HepG2 (cell line): Measurements from ENCODE around the gene SAP30. TPM values are rescaled to one million over a fixed set of nuclear protein-coding genes. Genes with fewer than 3 reads are reported as not detected.
A peak's percentile ranks its signal among the peaks of the same experiment; 100 is the strongest.

Experiments
- CBFB ChIP-seq: sonication (generic); formaldehyde crosslinking; IDR thresholded peaks from 2 replicates; pipeline ENCODE4 v1.4.0; 2020; ENCODE audit warnings: missing genetic modification reagents
- CHD4 ChIP-seq: fragments of 200-600 bp; sonication (generic); IDR thresholded peaks from 2 replicates; pipeline ENCODE4 v1.7.0; 2017; ENCODE audit warnings: mild to moderate bottlenecking, low read length, borderline replicate concordance
- HINFP ChIP-seq: sonication (generic); formaldehyde crosslinking; IDR thresholded peaks from 2 replicates; pipeline ENCODE4 v1.4.0; 2020; ENCODE audit warnings: low read depth, mild to moderate bottlenecking, missing genetic modification reagents
- HOXA7 ChIP-seq: sonication (generic); formaldehyde crosslinking; IDR thresholded peaks from 2 replicates; pipeline ENCODE4 v1.8.1; 2022; ENCODE audit warnings: mild to moderate bottlenecking, missing genetic modification reagents, moderate library complexity
- MAFF ChIP-seq: IDR thresholded peaks from 2 replicates; pipeline ENCODE4 v1.6.1; 2011; ENCODE audit warnings: low read depth, low read length, improper control_type of control experiment
- MAFK ChIP-seq, 2 experiments: IDR thresholded peaks in 1 of 2; conservative IDR thresholded peaks in 1 of 2; 2 replicates each; pipeline ENCODE4 v1.6.1; 2011; ENCODE audit warnings: improper control_type of control experiment in 2 of 2, low read length in 2 of 2
- MED8 ChIP-seq: sonication (generic); formaldehyde crosslinking; IDR thresholded peaks from 2 replicates; pipeline ENCODE4 v1.8.1; 2023; ENCODE audit warnings: mild to moderate bottlenecking, missing genetic modification reagents; ENCODE audit not compliant: insufficient replicate concordance
- MEIS1 ChIP-seq: sonication (generic); formaldehyde crosslinking; IDR thresholded peaks from 2 replicates; pipeline ENCODE4 v1.9.0; 2021; ENCODE audit warnings: mild to moderate bottlenecking, missing genetic modification reagents, moderate library complexity, borderline replicate concordance
- MXD4 ChIP-seq: IDR thresholded peaks from 2 replicates; pipeline ENCODE4 v1.6.1; 2016; ENCODE audit warnings: mild to moderate bottlenecking, missing biosample characterization, missing genetic modification reagents
- PRMT3 ChIP-seq: sonication (generic); formaldehyde crosslinking; IDR thresholded peaks from 2 replicates; pipeline ENCODE4 v1.8.1; 2022; ENCODE audit warnings: low read depth, mild to moderate bottlenecking, moderate library complexity, missing genetic modification reagents, borderline replicate concordance
- RFXAP ChIP-seq: sonication (generic); formaldehyde crosslinking; IDR thresholded peaks from 2 replicates; pipeline ENCODE4 v1.4.0; 2020; ENCODE audit warnings: missing genetic modification reagents, borderline replicate concordance
- ZFYVE20 ChIP-seq: sonication (generic); formaldehyde crosslinking; IDR thresholded peaks from 2 replicates; pipeline ENCODE4 v1.8.0; 2023; ENCODE audit warnings: low read depth, mild to moderate bottlenecking, moderate library complexity, missing genetic modification reagents, borderline replicate concordance
- ZNF136 ChIP-seq: sonication (generic); formaldehyde crosslinking; IDR thresholded peaks from 2 replicates; pipeline ENCODE4 v1.8.1; 2022; ENCODE audit warnings: low read depth, mild to moderate bottlenecking, moderate library complexity, missing genetic modification reagents
- ZNF331 ChIP-seq: sonication (generic); formaldehyde crosslinking; IDR thresholded peaks from 2 replicates; pipeline ENCODE4 v1.4.0; 2020; ENCODE audit warnings: missing genetic modification reagents
- ZNF446 ChIP-seq: sonication (generic); formaldehyde crosslinking; IDR thresholded peaks from 2 replicates; pipeline ENCODE4 v1.5.0; 2020; ENCODE audit warnings: mild to moderate bottlenecking, missing genetic modification reagents
- ZNF564 ChIP-seq: sonication (generic); formaldehyde crosslinking; IDR thresholded peaks from 2 replicates; pipeline ENCODE4 v1.8.1; 2023; ENCODE audit warnings: mild to moderate bottlenecking, missing genetic modification reagents
- ZNF574 ChIP-seq: sonication (generic); formaldehyde crosslinking; IDR thresholded peaks from 2 replicates; pipeline ENCODE4 v1.4.0; 2020; ENCODE audit warnings: missing genetic modification reagents
- ZNF737 ChIP-seq: sonication (generic); formaldehyde crosslinking; IDR thresholded peaks from 2 replicates; pipeline ENCODE4 v1.5.0; 2020; ENCODE audit warnings: missing genetic modification reagents, mild to moderate bottlenecking, borderline replicate concordance
- ZNF747 ChIP-seq: sonication (generic); formaldehyde crosslinking; IDR thresholded peaks from 2 replicates; pipeline ENCODE4 v1.8.1; 2023; ENCODE audit warnings: missing genetic modification reagents, mild to moderate bottlenecking, borderline replicate concordance
- ZNF772 ChIP-seq: sonication (generic); formaldehyde crosslinking; IDR thresholded peaks from 2 replicates; pipeline ENCODE4 v1.5.0; 2020; ENCODE audit warnings: mild to moderate bottlenecking, missing genetic modification reagents
- ZSCAN20 ChIP-seq: sonication (generic); formaldehyde crosslinking; IDR thresholded peaks from 2 replicates; pipeline ENCODE4 v1.4.0; 2020; ENCODE audit warnings: missing genetic modification reagents, mild to moderate bottlenecking, borderline replicate concordance
- polyA plus RNA-seq, 8 experiments: library from polyadenylated mRNA; depleted of rRNA in 3 of 8; stranded (reverse) in 7 of 8; unstranded in 1 of 8; fragments of >200 nt; fragmentation: Illumina TruSeq in 4 of 8; extraction: Trizol in 4 of 8; gene quantifications; 2 replicates each; pipeline versions ENCODE4 v1.2.1 to v1.2.3, GENCODE V29; 2011 to 2016; ENCODE audit warnings: low read depth in 4 of 8, missing spikeins in 1 of 8, mixed read lengths in 1 of 8; ENCODE audit not compliant: insufficient read depth in 1 of 8
- total RNA-seq, 5 experiments: library from RNA; depleted of rRNA; stranded (reverse); fragments of >200 nt; fragmentation: Illumina TruSeq; extraction: Trizol; gene quantifications; 2 replicates each; pipeline ENCODE4 v1.2.3, GENCODE V29; 2016; ENCODE audit warnings: low read depth in 1 of 5

The SAP30 gene
- total and polyA plus RNA-seq, 2 of the 13 experiments (the other 11 are each of a cell fraction or from before 2014, with no cell fraction given), result 14.2 to 25.1 TPM

GRCh38 chr4:173334085-173334890 lies 36.5 kb upstream of the SAP30 start, which contains the start of gene HMGB2 (continued):
- TF ChIP-seq MAFK (conservative IDR thresholded peaks at IDR 0.05 in 1 of 2, IDR thresholded peaks at IDR 0.05 in 1 of 2; ENCODE audit: low read length in 2 of 2), result no peak
- TF ChIP-seq HOXA7 (CRISPR knock-in tag), result peak; percentile 97
- TF ChIP-seq HINFP (CRISPR knock-in tag), result no peak
- 0 out of 2 replicates have a peak, but pooled peaks have one; percentile 75 for TF ChIP-seq ZNF747 (CRISPR knock-in tag)
- TF ChIP-seq PRMT3, result peak; percentile 94
- TF ChIP-seq ZNF772 (CRISPR knock-in tag), result no peak; the same call in 1 of the 2 replicates
- TF ChIP-seq ZNF737 (CRISPR knock-in tag), result 0 out of 2 replicates have a peak, but pooled peaks have one; percentile 74
- TF ChIP-seq MXD4 (CRISPR knock-in tag), result peak; percentile 65
- TF ChIP-seq ZNF136 (CRISPR knock-in tag), result no peak; the same call in 1 of the 2 replicates
- no peak for TF ChIP-seq MED8 (CRISPR knock-in tag)
- 0 out of 2 replicates have a peak, but pooled peaks have one; percentile 20 for TF ChIP-seq ZNF331
- 0 out of 2 replicates have a peak, but pooled peaks have one; percentile 49 for TF ChIP-seq ZSCAN20 (CRISPR knock-in tag)
- TF ChIP-seq ZNF446 (CRISPR knock-in tag), result no peak
- no peak for TF ChIP-seq MAFF
- no peak for TF ChIP-seq CHD4
- no peak; the same call in 1 of the 2 replicates for TF ChIP-seq ZNF564 (CRISPR knock-in tag)
- peak; percentile 49; the same call in 1 of the 2 replicates for TF ChIP-seq ZNF574 (CRISPR knock-in tag)
- peak; percentile 59 for TF ChIP-seq RFXAP
- peak; percentile 84; the same call in 1 of the 2 replicates for TF ChIP-seq ZFYVE20 (CRISPR knock-in tag)
- no peak for TF ChIP-seq MEIS1 (CRISPR knock-in tag)
- peak; percentile 44; the same call in 1 of the 2 replicates for TF ChIP-seq CBFB (CRISPR knock-in tag)
